ENCODE data around the gene CARF. TPM values are rescaled to one million over a fixed set of nuclear protein-coding genes. Genes with fewer than 3 reads are reported as not detected.

CARF gene
- total RNA-seq, 1 experiment from 2014 or later = 4.2 TPM

GRCh38 chr2:203035879-203036470 lies 123.9 kb downstream of the CARF start:
- no peaks in the 10 kb centered on the region for H3K79me2 ChIP-seq (ENCODE audit: insufficient read depth, low read length)
- no peak overlapping the region for H3K4me3 Mint-ChIP-seq

More at GRCh38 chr2:203035879-203036470, 123.9 kb downstream of the CARF start:
- peaks cover 3% of the 10 kb centered on the region in 2 experiments; a peak in 2 of 5 replicates for H3K9me3 Mint-ChIP-seq
- no peak overlapping the region for H3K27ac ChIP-seq (ENCODE audit: insufficient read length, low read depth, low read length)
- H3K36me3 Mint-ChIP-seq (ENCODE audit: insufficient read depth in 1 of 3, low read depth in 3 of 3) = peaks cover 3 to 5% (median 3%) of the 10 kb centered on the region in 3 experiments; a peak in 4 of 7 replicates
- no peak overlapping the region for H3K23ac ChIP-seq (ENCODE audit: insufficient read length, low read depth, low read length)
- no peak overlapping the region for H4K91ac ChIP-seq (ENCODE audit: insufficient read length, low read depth, low read length)
- no peak overlapping the region for H3T11ph ChIP-seq (ENCODE audit: low read length)
- no peaks in the 10 kb centered on the region for H3K9me3 ChIP-seq (ENCODE audit: control insufficient read depth, low read depth, low read length)
- H3K27ac Mint-ChIP-seq = no peak overlapping the region; a peak in 1 of 7 replicates
- H3K18ac ChIP-seq (ENCODE audit: insufficient read length, low read depth, low read length) = no peak overlapping the region
- no peak overlapping the region for H3K56ac ChIP-seq (ENCODE audit: insufficient read length, low read depth, low read length)
- no peak overlapping the region for H2BK20ac ChIP-seq (ENCODE audit: low read depth, low read length, poor library complexity, severe bottlenecking)
- H3K79me1 ChIP-seq (ENCODE audit: insufficient read depth, low read depth, low read length, poor library complexity, severe bottlenecking) = no peaks in the 10 kb centered on the region
- peaks cover 3 to 8% of the 10 kb centered on the region in 2 experiments for H3K4me1 Mint-ChIP-seq
- H3K23me2 ChIP-seq (ENCODE audit: insufficient read length, low read depth, low read length, poor library complexity, severe bottlenecking) = no peaks in the 10 kb centered on the region
- DNase-seq = no peak
- no peak overlapping the region for H4K8ac ChIP-seq (replicated peaks; ENCODE audit: insufficient read length, low read depth, low read length)
- no peak overlapping the region for H2BK12ac ChIP-seq (ENCODE audit: insufficient read length, low read depth, low read length)
- no peak overlapping the region for H3K4ac ChIP-seq (ENCODE audit: low read depth, low read length)
- no peak overlapping the region for H2BK15ac ChIP-seq (ENCODE audit: low read depth, low read length)
- H3K14ac ChIP-seq (ENCODE audit: insufficient read depth, low read length) = no peak overlapping the region
- H4K20me1 ChIP-seq (ENCODE audit: control insufficient read depth, insufficient read depth, insufficient read length) = no peaks in the 10 kb centered on the region
- no peak overlapping the region for H4K5ac ChIP-seq (ENCODE audit: insufficient read length, low read depth, low read length)
- no peak overlapping the region for H3K9ac ChIP-seq (ENCODE audit: extremely low read depth, insufficient read length, low read length)
- H2AK5ac ChIP-seq (ENCODE audit: insufficient read length, low read length) = no peak overlapping the region
- TF ChIP-seq CTCF (conservative IDR thresholded peaks at IDR 0.05) = no peak
- no peak overlapping the region for H2BK5ac ChIP-seq (ENCODE audit: insufficient read length, low read length)
- no peak overlapping the region for H2BK120ac ChIP-seq (ENCODE audit: low read depth, low read length, poor library complexity, severe bottlenecking)
- H3K27me3 Mint-ChIP-seq (ENCODE audit: low read depth) = no peaks in the 10 kb centered on the region
- no CpG with 5 or more reads among the region's 3 CpGs for WGBS (ENCODE audit: extremely low coverage, insufficient read length, low lambda C conversion rate)
- no peaks in the 10 kb centered on the region for H3K4me1 ChIP-seq (ENCODE audit: insufficient read depth, low read length)
- H3K4me2 ChIP-seq (ENCODE audit: insufficient read depth, insufficient read length, low read length) = no peak overlapping the region
- no peaks in the 10 kb centered on the region for H3K27me3 ChIP-seq (ENCODE audit: insufficient read depth, low read length)
- no peak overlapping the region for H2AFZ ChIP-seq (ENCODE audit: low read length)

Other genes starting within 250 kb of the CARF start
- gene ICA1L, start 40.5 kb upstream of the CARF start, total RNA-seq (2021) = 4.5 TPM in 2 replicates
- 129 and 135 TPM in 2 replicates for gene WDR12, start 602 bp upstream of the CARF start, total RNA-seq (2021)
- gene NBEAL1, start 102.6 kb downstream of the CARF start, total RNA-seq (2021) = 10.1 and 12.6 TPM in 2 replicates